Liver (tissue), 9 donors: ENCODE results near the gene LIX1L. TPM values are rescaled to one million over a fixed set of nuclear protein-coding genes. Genes with fewer than 3 reads are reported as not detected.

Source experiments
- DNase-seq: peaks from one replicate; pipeline ENCODE4 v3.0.0-alpha.2; 2017; ENCODE audit warnings: low spot score
- H3K27ac ChIP-seq, 2 donors: one replicate each; pipeline ENCODE4 v1.7.0; 2013; ENCODE audit warnings: inconsistent platforms in 2 of 2, low read length in 2 of 2, control low read depth in 1 of 2, low read depth in 1 of 2, mild to moderate bottlenecking in 1 of 2
- H3K27me3 ChIP-seq, 4 donors: one replicate each; pipeline versions ENCODE4 v1.6.1 to v1.7.0; 2013; ENCODE audit warnings: low read length in 3 of 4, inconsistent platforms in 1 of 4, mild to moderate bottlenecking in 1 of 4, moderate library complexity in 1 of 4; ENCODE audit not compliant: control insufficient read depth in 4 of 4, insufficient read depth in 4 of 4
- H3K36me3 ChIP-seq, 4 donors: one replicate each; pipeline versions ENCODE4 v1.6.1 to v1.7.0; 2013; ENCODE audit warnings: low read length in 3 of 4, mild to moderate bottlenecking in 3 of 4, low read depth in 1 of 4, moderate library complexity in 1 of 4; ENCODE audit not compliant: control insufficient read depth in 4 of 4, insufficient read depth in 3 of 4
- H3K4me1 ChIP-seq, 4 donors: one replicate each; pipeline versions ENCODE4 v1.6.1 to v1.7.0; 2013; ENCODE audit warnings: low read length in 3 of 4, mild to moderate bottlenecking in 3 of 4, moderate library complexity in 1 of 4; ENCODE audit not compliant: control insufficient read depth in 4 of 4, insufficient read depth in 4 of 4
- H3K4me3 ChIP-seq, 3 donors: one replicate each; pipeline versions ENCODE4 v1.6.1 to v1.7.0; 2013; ENCODE audit warnings: low read length in 3 of 3, control low read depth in 1 of 3, low read depth in 1 of 3, mild to moderate bottlenecking in 1 of 3
- H3K9ac ChIP-seq, 2 donors: one replicate each; pipeline ENCODE4 v1.7.0; 2013; ENCODE audit warnings: low read length in 2 of 2, mild to moderate bottlenecking in 2 of 2, moderate library complexity in 2 of 2, control low read depth in 1 of 2, low read depth in 1 of 2
- H3K9me3 ChIP-seq, 4 donors: one replicate each; pipeline versions ENCODE4 v1.6.1 to v1.7.0; 2013; ENCODE audit warnings: low read length in 3 of 4; ENCODE audit not compliant: control insufficient read depth in 4 of 4
- CTCF ChIP-seq: fragments of 150-350 bp; IDR thresholded peaks from 2 replicates; pipeline ENCODE4 v1.5.1; 2017; ENCODE audit warnings: improper control_type of control experiment, low read depth, low read length; ENCODE audit not compliant: missing input control
- EGR1 ChIP-seq, 2 donors: IDR thresholded peaks; 2 replicates each; pipeline ENCODE4 v1.6.1; 2016 to 2018; ENCODE audit warnings: antibody characterized with exemption in 2 of 2, low read depth in 2 of 2
- FOXA1 ChIP-seq: IDR thresholded peaks from 2 replicates; pipeline ENCODE4 v1.6.1; 2016; ENCODE audit warnings: antibody characterized with exemption
- FOXA2 ChIP-seq: IDR thresholded peaks from 2 replicates; pipeline ENCODE4 v1.6.1; 2016; ENCODE audit warnings: antibody characterized with exemption
- GABPA ChIP-seq, 2 donors: IDR thresholded peaks in 1 of 2; conservative IDR thresholded peaks in 1 of 2; 2 replicates each; pipeline ENCODE4 v1.6.1; 2016; ENCODE audit warnings: antibody characterized with exemption in 2 of 2, mild to moderate bottlenecking in 1 of 2, moderate library complexity in 1 of 2
- HNF4A ChIP-seq, 2 donors: conservative IDR thresholded peaks; 2 replicates each; pipeline ENCODE4 v1.6.1; 2016; ENCODE audit warnings: antibody characterized with exemption in 2 of 2, mild to moderate bottlenecking in 2 of 2
- HNF4G ChIP-seq: IDR thresholded peaks from 2 replicates; pipeline ENCODE4 v1.6.1; 2016; ENCODE audit warnings: antibody characterized with exemption
- JUND ChIP-seq, 2 donors: IDR thresholded peaks; 2 replicates each; pipeline ENCODE4 v1.6.1; 2016; ENCODE audit warnings: antibody characterized with exemption in 2 of 2
- MAX ChIP-seq: IDR thresholded peaks from 2 replicates; pipeline ENCODE4 v1.6.1; 2016; ENCODE audit warnings: antibody characterized with exemption
- NR2F2 ChIP-seq: IDR thresholded peaks from 2 replicates; pipeline ENCODE4 v1.6.1; 2016; ENCODE audit warnings: antibody characterized with exemption
- RAD21 ChIP-seq, 2 donors: IDR thresholded peaks; 2 replicates each; pipeline ENCODE4 v1.6.1; 2016; ENCODE audit warnings: antibody characterized with exemption in 2 of 2, mild to moderate bottlenecking in 2 of 2
- RXRA ChIP-seq, 2 donors: IDR thresholded peaks; 2 replicates each; pipeline ENCODE4 v1.6.1; 2017 to 2018; ENCODE audit warnings: antibody characterized with exemption in 2 of 2, mild to moderate bottlenecking in 1 of 2
- SP1 ChIP-seq: IDR thresholded peaks from 2 replicates; pipeline ENCODE4 v1.6.1; 2018; ENCODE audit warnings: antibody characterized with exemption, mild to moderate bottlenecking
- TAF1 ChIP-seq: conservative IDR thresholded peaks from 2 replicates; pipeline ENCODE4 v1.6.1; 2016; ENCODE audit warnings: antibody characterized with exemption, mild to moderate bottlenecking
- YY1 ChIP-seq: IDR thresholded peaks from 2 replicates; pipeline ENCODE4 v1.6.1; 2016; ENCODE audit warnings: antibody characterized with exemption, mild to moderate bottlenecking
- ZBTB33 ChIP-seq: IDR thresholded peaks from 2 replicates; pipeline ENCODE4 v1.6.1; 2016; ENCODE audit warnings: antibody characterized with exemption
- WGBS: extraction: QIAGEN DNeasy Blood & Tissue Kit; methylation state at CpG from one replicate; pipeline ENCODE4 v1.1.7; 2013; 5-methylcytosine and 5-hydroxymethylcytosine counted together
- polyA plus RNA-seq, 2 donors: library from polyadenylated mRNA; stranded (reverse) in 1 of 2; unstranded in 1 of 2; fragments of 200-250 nt in 1 of 2; fragments of >200 nt in 1 of 2; fragmentation: Nextera tagmentation in 1 of 2; extraction: Ambion mirVana in 1 of 2; gene quantifications; one replicate each; pipeline versions ENCODE4 v1.2.1 to v1.2.3, GENCODE V29; 2013 to 2015
- total RNA-seq, 2 donors: library from RNA; depleted of rRNA; stranded (reverse); fragments of >200 nt; gene quantifications; one replicate each; pipeline ENCODE4 v1.2.3, GENCODE V29; 2014
- TF ChIP-seq, protein P1 (sequence below): IDR thresholded peaks from 2 replicates; pipeline ENCODE4 v1.6.1; 2016; ENCODE audit warnings: antibody characterized with exemption, mild to moderate bottlenecking
- TF ChIP-seq, protein P2 (sequence below): IDR thresholded peaks from 2 replicates; pipeline ENCODE4 v1.6.1; 2016; ENCODE audit warnings: antibody characterized with exemption
- donor health status: healthy.
- donor health status: healthy.
- donor health status: healthy.
- donor health status: healthy.
- donor health status: healthy.

The LIX1L gene
- total RNA-seq (1 to 10 TPM; 6.5 to 8.6 TPM), polyA plus RNA-seq (1 to 10 TPM; 4.6 to 6.0 TPM)

DNA sequence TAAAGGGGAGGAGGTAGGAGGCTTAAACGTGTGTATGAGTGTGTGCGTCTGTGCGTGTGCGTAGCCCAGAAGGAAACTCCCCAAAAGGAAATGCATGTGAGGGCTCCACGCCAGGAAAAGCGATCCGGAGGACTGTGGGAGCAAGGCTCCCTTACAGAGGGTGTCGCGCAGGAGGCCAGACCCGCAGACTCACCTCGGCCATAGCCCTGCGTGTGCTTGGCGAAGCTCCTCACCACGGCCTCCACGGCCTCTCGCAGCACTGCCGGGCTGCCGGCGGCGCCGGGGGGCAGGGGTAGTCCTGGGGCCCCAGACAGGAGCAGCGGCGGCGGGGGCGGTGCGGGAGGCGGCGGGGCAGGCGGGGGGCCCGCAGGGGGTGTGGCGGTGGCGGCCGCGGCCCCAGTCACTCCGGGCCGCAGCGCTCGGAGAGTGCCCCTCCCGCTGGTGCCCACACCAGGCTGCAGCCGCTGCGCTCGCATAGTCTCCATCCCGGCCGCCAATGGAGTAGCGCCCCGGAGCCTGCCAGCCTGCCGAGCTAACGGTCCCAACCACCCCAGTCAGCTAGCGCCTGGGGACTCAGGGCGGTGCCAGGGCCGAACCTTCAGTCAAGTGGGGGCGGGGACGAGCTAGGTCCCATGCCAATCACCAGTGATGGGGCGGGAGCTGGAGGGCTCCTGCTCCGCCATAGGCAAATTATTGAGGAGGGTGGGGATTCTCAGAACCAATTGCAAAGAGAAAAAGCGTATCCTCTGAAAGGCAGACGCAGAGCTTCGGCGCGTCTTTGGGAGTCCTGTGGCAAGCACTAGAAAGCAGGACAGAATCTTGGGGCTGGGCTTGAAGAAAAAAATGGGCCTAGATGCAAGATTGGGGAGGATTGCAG, at the start of gene LIX1L:
Gene LIX1L (minus strand): TSS at position 575 of the 877 bp plus-strand sequence. CDS start 90 bp downstream, at position 485.
- H3K4me1 ChIP-seq: peaks cover 16 to 64% (median 52%) of the 10 kb centered on the region in 4 donors
- no peaks in the 10 kb centered on the region for H3K9me3 ChIP-seq
- DNase-seq: peak; percentile 94
- peak within 1 kb of the TSS; percentile 81 to 91 for H3K9ac ChIP-seq
- H3K36me3 ChIP-seq: no peaks in the 10 kb centered on the region
- TF ChIP-seq RAD21 (IDR thresholded peaks at IDR 0.05): peak in 1 of 2 donors; percentile 36
- no peak for TF ChIP-seq HNF4G
- TF ChIP-seq FOXA2: no peak
- peak in 1 of 2 donors; percentile 46 for TF ChIP-seq RXRA (IDR thresholded peaks at IDR 0.05)
- no peak for TF ChIP-seq FOXA1
- peak; percentile 76 for TF ChIP-seq SP1
- TF ChIP-seq TAF1: peak; percentile 85
- TF ChIP-seq YY1: peak; percentile 79
- TF ChIP-seq JUND (IDR thresholded peaks at IDR 0.05): peak in 1 of 2 donors; percentile 34
- TF ChIP-seq, protein P1, sequence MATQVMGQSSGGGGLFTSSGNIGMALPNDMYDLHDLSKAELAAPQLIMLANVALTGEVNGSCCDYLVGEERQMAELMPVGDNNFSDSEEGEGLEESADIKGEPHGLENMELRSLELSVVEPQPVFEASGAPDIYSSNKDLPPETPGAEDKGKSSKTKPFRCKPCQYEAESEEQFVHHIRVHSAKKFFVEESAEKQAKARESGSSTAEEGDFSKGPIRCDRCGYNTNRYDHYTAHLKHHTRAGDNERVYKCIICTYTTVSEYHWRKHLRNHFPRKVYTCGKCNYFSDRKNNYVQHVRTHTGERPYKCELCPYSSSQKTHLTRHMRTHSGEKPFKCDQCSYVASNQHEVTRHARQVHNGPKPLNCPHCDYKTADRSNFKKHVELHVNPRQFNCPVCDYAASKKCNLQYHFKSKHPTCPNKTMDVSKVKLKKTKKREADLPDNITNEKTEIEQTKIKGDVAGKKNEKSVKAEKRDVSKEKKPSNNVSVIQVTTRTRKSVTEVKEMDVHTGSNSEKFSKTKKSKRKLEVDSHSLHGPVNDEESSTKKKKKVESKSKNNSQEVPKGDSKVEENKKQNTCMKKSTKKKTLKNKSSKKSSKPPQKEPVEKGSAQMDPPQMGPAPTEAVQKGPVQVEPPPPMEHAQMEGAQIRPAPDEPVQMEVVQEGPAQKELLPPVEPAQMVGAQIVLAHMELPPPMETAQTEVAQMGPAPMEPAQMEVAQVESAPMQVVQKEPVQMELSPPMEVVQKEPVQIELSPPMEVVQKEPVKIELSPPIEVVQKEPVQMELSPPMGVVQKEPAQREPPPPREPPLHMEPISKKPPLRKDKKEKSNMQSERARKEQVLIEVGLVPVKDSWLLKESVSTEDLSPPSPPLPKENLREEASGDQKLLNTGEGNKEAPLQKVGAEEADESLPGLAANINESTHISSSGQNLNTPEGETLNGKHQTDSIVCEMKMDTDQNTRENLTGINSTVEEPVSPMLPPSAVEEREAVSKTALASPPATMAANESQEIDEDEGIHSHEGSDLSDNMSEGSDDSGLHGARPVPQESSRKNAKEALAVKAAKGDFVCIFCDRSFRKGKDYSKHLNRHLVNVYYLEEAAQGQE: peak; percentile 62
- TF ChIP-seq, protein P2, sequence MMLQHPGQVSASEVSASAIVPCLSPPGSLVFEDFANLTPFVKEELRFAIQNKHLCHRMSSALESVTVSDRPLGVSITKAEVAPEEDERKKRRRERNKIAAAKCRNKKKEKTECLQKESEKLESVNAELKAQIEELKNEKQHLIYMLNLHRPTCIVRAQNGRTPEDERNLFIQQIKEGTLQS: no peak
- H3K27me3 ChIP-seq: no peaks in the 10 kb centered on the region
- H3K27ac ChIP-seq: peak within 1 kb of the TSS; percentile 80 to 88
- WGBS: 1% methylated on average over 60 of the region's 60 CpGs
- peak within 1 kb of the TSS; percentile 49 to 86 (median 71) for H3K4me3 ChIP-seq

DNA sequence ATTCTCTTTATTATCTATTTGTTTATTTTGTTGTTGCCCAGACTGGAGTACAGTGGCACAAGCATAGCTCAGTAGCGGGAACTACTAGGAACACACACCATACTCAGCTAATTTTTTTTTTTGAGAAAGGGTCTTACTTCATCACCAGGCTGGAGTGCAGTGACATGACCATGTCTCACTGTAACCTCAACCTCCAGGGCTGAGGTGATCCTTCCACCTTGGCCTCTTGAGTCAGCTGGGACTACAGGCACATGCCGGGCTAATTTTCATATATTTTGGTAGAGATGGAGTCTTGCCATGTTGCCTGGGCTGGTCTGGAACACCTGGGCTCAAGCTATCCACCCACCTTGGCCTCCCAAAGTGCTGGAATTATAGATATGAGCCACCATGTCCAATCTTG, 43.9 kb upstream of the LIX1L start:
- H3K4me1 ChIP-seq: peaks cover 8 to 32% (median 22%) of the 10 kb centered on the region in 4 donors
- H3K27me3 ChIP-seq: no peaks in the 10 kb centered on the region
- TF ChIP-seq HNF4G: no peak
- TF ChIP-seq RXRA (IDR thresholded peaks at IDR 0.05): no peak
- TF ChIP-seq TAF1: no peak
- TF ChIP-seq JUND (IDR thresholded peaks at IDR 0.05): no peak
- TF ChIP-seq, protein P2: no peak
- no peak for TF ChIP-seq SP1
- no peak for TF ChIP-seq EGR1 (IDR thresholded peaks at IDR 0.05; ENCODE audit: low read depth in 2 of 2)
- TF ChIP-seq HNF4A (conservative IDR thresholded peaks at IDR 0.05): no peak
- TF ChIP-seq, protein P1: no peak
- TF ChIP-seq FOXA1: no peak
- TF ChIP-seq CTCF: no peak
- TF ChIP-seq NR2F2: no peak
- no peak for TF ChIP-seq YY1
- no peak for TF ChIP-seq MAX
- no peak for TF ChIP-seq GABPA (IDR thresholded peaks at IDR 0.05 in 1 of 2, conservative IDR thresholded peaks at IDR 0.05 in 1 of 2)
- TF ChIP-seq RAD21 (IDR thresholded peaks at IDR 0.05): no peak
- TF ChIP-seq ZBTB33: no peak
- no peaks in the 10 kb centered on the region for H3K36me3 ChIP-seq
- no peak overlapping the region for H3K4me3 ChIP-seq
- H3K9ac ChIP-seq: no peak overlapping the region
- H3K9me3 ChIP-seq: no peaks in the 10 kb centered on the region
- H3K27ac ChIP-seq: no peak overlapping the region
- 92% methylated on average over 2 of the region's 2 CpGs for WGBS
- no peak for DNase-seq
